Stimulated activated CD4-positive, alpha-beta T cell treated with anti-CD3 and anti-CD28 coated beads, Interleukin-1b, Interleukin-23, amount 100 ng/mL, for 4 hours (primary cell): ENCODE data around the gene TRIM31.

Experiments used
- DNase-seq, 2 donors: peaks; one replicate each; pipeline ENCODE4 v3.0.0-alpha.2; 2020; ENCODE audit warnings: low read depth in 2 of 2

TRIM31 gene

GRCh38 chr6:30075790-30076732 is 36.8 kb downstream of the TRIM31 start:
- no peak for DNase-seq

GRCh38 chr6:30075094-30075789 is 37.6 kb downstream of the TRIM31 start, which contains the start of gene RNF39:
TSS of gene RNF39 (minus strand) at chr6:30075769. CDS start at chr6:30075585, 184 bp downstream.
- no peak for DNase-seq

- DNase-seq, result no peak
Measured at GRCh38 chr6:30074331-30075093, 38.4 kb downstream of the TRIM31 start.

GRCh38 chr6:30073489-30074235 is 39.2 kb downstream of the TRIM31 start:
- DNase-seq, result no peak

- no peak for DNase-seq
Measured at GRCh38 chr6:30071858-30072257, 41.0 kb downstream of the TRIM31 start.

GRCh38 chr6:30071081-30071818 is 41.6 kb downstream of the TRIM31 start:
- no peak for DNase-seq

- no peak for DNase-seq
Measured at GRCh38 chr6:30067460-30068139, 45.3 kb downstream of the TRIM31 start.

- peak; percentile 94 to 97 for DNase-seq
Measured at GRCh38 chr6:30066577-30067459, 46.1 kb downstream of the TRIM31 start, which contains the start of gene PPP1R11. TSS of gene PPP1R11 (plus strand) at chr6:30067198. CDS start at chr6:30067411, 213 bp downstream.

GRCh38 chr6:30066082-30066481 is 46.8 kb downstream of the TRIM31 start:
- DNase-seq, result no peak

- DNase-seq, result no peak
Measured at GRCh38 chr6:30063315-30063714, 49.6 kb downstream of the TRIM31 start.

- DNase-seq, result no peak
Measured at GRCh38 chr6:30062471-30063178, 50.3 kb downstream of the TRIM31 start.

- no peak for DNase-seq
Measured at GRCh38 chr6:30061858-30062458, 50.9 kb downstream of the TRIM31 start.

GRCh38 chr6:30061092-30061857 is 51.6 kb downstream of the TRIM31 start, which contains the start of gene POLR1H:
TSS of gene POLR1H (plus strand) at chr6:30061265. CDS start at chr6:30061525, 260 bp downstream.
- peak; percentile 72 to 77 for DNase-seq

GRCh38 chr6:30060606-30061091 is 52.2 kb downstream of the TRIM31 start:
- DNase-seq, result no peak

GRCh38 chr6:30055513-30055912 is 57.4 kb downstream of the TRIM31 start:
- DNase-seq, result no peak

GRCh38 chr6:30053682-30054081 is 59.2 kb downstream of the TRIM31 start:
- DNase-seq, result no peak
